CD14-positive monocyte (primary cell): ENCODE data around the gene VAT1L. TPM values are rescaled to one million over a fixed set of nuclear protein-coding genes. Genes with fewer than 3 reads are reported as not detected.
A peak's percentile ranks its signal among the peaks of the same experiment; 100 is the strongest.

Source experiments
- DNase-seq, 3 donors: peaks; one replicate each; pipeline ENCODE4 v3.0.0-alpha.2; 2011 to 2022
- H2AFZ ChIP-seq: 2 replicates; pipeline ENCODE4 v1.6.0; 2012; ENCODE audit warnings: mild to moderate bottlenecking, low read depth, low read length, inconsistent platforms; ENCODE audit not compliant: insufficient read depth, poor library complexity, severe bottlenecking
- H3K27ac ChIP-seq, 2 donors: 1 replicate in 1 of 2; 2 replicates in 1 of 2; pipeline ENCODE4 v1.5.1; 2012 to 2013; ENCODE audit warnings: low read length in 2 of 2, control low read depth in 1 of 2, inconsistent platforms in 1 of 2, low read depth in 1 of 2, mild to moderate bottlenecking in 1 of 2
- H3K27me3 ChIP-seq, 2 donors: one replicate each; pipeline versions ENCODE4 v1.6.0 to v1.6.1; 2011 to 2013; ENCODE audit warnings: low read length in 2 of 2; ENCODE audit not compliant: control insufficient read depth in 2 of 2, insufficient read depth in 2 of 2
- H3K36me3 ChIP-seq, 2 donors: replicated peaks in 1 of 2; 1 replicate in 1 of 2; 2 replicates in 1 of 2; pipeline versions ENCODE4 v1.5.1 to v1.6.1; 2012 to 2013; ENCODE audit warnings: low read length in 2 of 2, control low read depth in 1 of 2, inconsistent platforms in 1 of 2, mild to moderate bottlenecking in 1 of 2; ENCODE audit not compliant: insufficient read depth in 2 of 2, control insufficient read depth in 1 of 2
- H3K4me1 ChIP-seq, 2 donors: 1 replicate in 1 of 2; 2 replicates in 1 of 2; pipeline versions ENCODE4 v1.5.1 to v1.6.1; 2012 to 2013; ENCODE audit warnings: low read length in 2 of 2, control low read depth in 1 of 2, inconsistent platforms in 1 of 2, mild to moderate bottlenecking in 1 of 2, moderate library complexity in 1 of 2; ENCODE audit not compliant: insufficient read depth in 2 of 2, control insufficient read depth in 1 of 2
- H3K4me2 ChIP-seq: replicated peaks from 2 replicates; pipeline ENCODE3; 2012; ENCODE audit warnings: low read length, moderate library complexity, mild to moderate bottlenecking; ENCODE audit not compliant: poor library complexity, severe bottlenecking; ENCODE audit errors: extremely low read depth
- H3K4me3 ChIP-seq, 3 experiments: fragments of 200-600 bp in 1 of 3; sonication (generic) in 1 of 3; replicated peaks in 1 of 3; 1 replicate in 2 of 3; 2 replicates in 1 of 3; pipeline ENCODE4 v1.5.1; 2011 to 2013; ENCODE audit warnings: low read length in 3 of 3, mild to moderate bottlenecking in 3 of 3, control low read depth in 2 of 3, low read depth in 2 of 3, inconsistent platforms in 1 of 3, moderate library complexity in 1 of 3
- H3K79me2 ChIP-seq: 2 replicates; pipeline ENCODE4 v1.6.0; 2012; ENCODE audit warnings: mild to moderate bottlenecking, control low read depth, inconsistent platforms, low read length, moderate library complexity; ENCODE audit not compliant: insufficient read depth
- H3K9ac ChIP-seq: 2 replicates; pipeline ENCODE4 v1.6.0; 2017; ENCODE audit warnings: low read length, mild to moderate bottlenecking; ENCODE audit not compliant: insufficient read depth, poor library complexity, severe bottlenecking
- H3K9me3 ChIP-seq, 2 donors: replicated peaks in 1 of 2; 1 replicate in 1 of 2; 2 replicates in 1 of 2; pipeline versions ENCODE4 v1.5.1 to v1.6.1; 2012 to 2013; ENCODE audit warnings: low read length in 2 of 2, control low read depth in 1 of 2; ENCODE audit not compliant: control insufficient read depth in 1 of 2, insufficient read depth in 1 of 2
- H4K20me1 ChIP-seq: 2 replicates; pipeline ENCODE4 v1.6.0; 2012; ENCODE audit warnings: mild to moderate bottlenecking, low read length, control low read depth, moderate library complexity; ENCODE audit not compliant: insufficient read depth
- H3K27ac Mint-ChIP-seq, 7 donors: one replicate each; pipeline ENCODE4 v1.8.0; 2020; ENCODE audit warnings: mild to moderate bottlenecking in 7 of 7, mixed read lengths in 7 of 7, moderate library complexity in 6 of 7, inconsistent platforms in 2 of 7
- H3K27me3 Mint-ChIP-seq, 3 donors: one replicate each; pipeline ENCODE4 v1.8.0; 2021 to 2022; ENCODE audit warnings: low read depth in 3 of 3, mild to moderate bottlenecking in 3 of 3, mixed read lengths in 3 of 3, moderate library complexity in 3 of 3, inconsistent platforms in 1 of 3
- H3K36me3 Mint-ChIP-seq, 2 donors: one replicate each; pipeline ENCODE4 v1.8.0; 2020; ENCODE audit warnings: mixed read lengths in 2 of 2, inconsistent platforms in 1 of 2, mild to moderate bottlenecking in 1 of 2
- H3K4me1 Mint-ChIP-seq: one replicate; pipeline ENCODE4 v1.8.0; 2020; ENCODE audit warnings: mild to moderate bottlenecking, mixed read lengths
- H3K4me3 Mint-ChIP-seq, 2 donors: one replicate each; pipeline ENCODE4 v1.8.0; 2020; ENCODE audit warnings: mild to moderate bottlenecking in 2 of 2, mixed read lengths in 2 of 2, moderate library complexity in 1 of 2
- H3K9me3 Mint-ChIP-seq, 7 donors: one replicate each; pipeline ENCODE4 v1.8.0; 2020 to 2022; ENCODE audit warnings: mixed read lengths in 7 of 7, mild to moderate bottlenecking in 6 of 7, moderate library complexity in 6 of 7, inconsistent platforms in 2 of 7
- WGBS: methylation state at CpG from one replicate; pipeline ENCODE4 v1.1.5; 2013; ENCODE audit warnings: missing lambda C conversion rate; ENCODE audit not compliant: insufficient coverage; 5-methylcytosine and 5-hydroxymethylcytosine counted together
- intact Hi-C, 2 donors: fragments of 100-400 bp; cut with micrococcal nuclease; formaldehyde crosslinking; loops; one replicate each; pipeline versions ENCODE4 v1.15.0 to v1.15.1; 2023
- polyA plus RNA-seq, 3 donors: library from polyadenylated mRNA; depleted of rRNA in 1 of 3; unstranded in 2 of 3; stranded (reverse) in 1 of 3; fragments of 300-500 nt in 2 of 3; fragments of >200 nt in 1 of 3; fragmentation: Illumina TruSeq in 2 of 3; gene quantifications; 1 replicate in 2 of 3; 2 replicates in 1 of 3; pipeline ENCODE4 v1.2.3, GENCODE V29; 2012 to 2021
- TF ChIP-seq, protein P1 (sequence below): fragments of 200-600 bp; IDR thresholded peaks from one replicate; pipeline ENCODE4 v1.8.0; 2022; ENCODE audit warnings: antibody characterized with exemption, mild to moderate bottlenecking

Gene VAT1L
- polyA plus RNA-seq, 3 donors, result not detected

DNA sequence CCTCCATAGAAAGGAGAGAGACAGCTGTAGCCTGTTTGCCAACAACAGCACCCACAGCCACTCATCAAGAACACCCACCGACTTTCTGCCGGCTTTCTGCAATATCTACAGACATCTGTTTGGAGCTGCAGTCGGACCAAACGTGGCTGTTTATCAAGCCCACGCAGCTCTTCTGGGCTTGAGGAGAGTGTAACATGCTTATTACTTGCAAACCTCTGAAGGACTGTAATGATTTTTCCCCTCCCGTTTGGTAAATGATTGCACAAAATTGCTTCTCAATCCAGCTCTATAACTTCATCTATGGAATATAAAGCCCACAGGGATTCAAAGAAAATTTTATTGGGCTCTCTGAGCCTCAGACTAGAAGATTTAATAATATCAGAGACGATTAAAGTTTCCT lies 100.5 kb downstream of the VAT1L start:
- H3K4me3 Mint-ChIP-seq, result no peak overlapping the region
- 80% methylated on average over 2 of the region's 7 CpGs for WGBS
- H3K4me1 ChIP-seq, result no peaks in the 10 kb centered on the region
- H3K4me2 ChIP-seq, result no peak overlapping the region
- H3K9me3 Mint-ChIP-seq, result peaks cover 0 to 3% (median 0%) of the 10 kb centered on the region in 7 donors
- H3K36me3 Mint-ChIP-seq, result no peaks in the 10 kb centered on the region
- H3K9me3 ChIP-seq, result no peaks in the 10 kb centered on the region
- H3K27me3 Mint-ChIP-seq, result peaks cover 0 to 5% (median 4%) of the 10 kb centered on the region in 3 donors
- H3K9ac ChIP-seq, result no peak overlapping the region
- H3K27me3 ChIP-seq, result no peaks in the 10 kb centered on the region
- intact Hi-C loops, result no loop called here
- TF ChIP-seq, protein P1, sequence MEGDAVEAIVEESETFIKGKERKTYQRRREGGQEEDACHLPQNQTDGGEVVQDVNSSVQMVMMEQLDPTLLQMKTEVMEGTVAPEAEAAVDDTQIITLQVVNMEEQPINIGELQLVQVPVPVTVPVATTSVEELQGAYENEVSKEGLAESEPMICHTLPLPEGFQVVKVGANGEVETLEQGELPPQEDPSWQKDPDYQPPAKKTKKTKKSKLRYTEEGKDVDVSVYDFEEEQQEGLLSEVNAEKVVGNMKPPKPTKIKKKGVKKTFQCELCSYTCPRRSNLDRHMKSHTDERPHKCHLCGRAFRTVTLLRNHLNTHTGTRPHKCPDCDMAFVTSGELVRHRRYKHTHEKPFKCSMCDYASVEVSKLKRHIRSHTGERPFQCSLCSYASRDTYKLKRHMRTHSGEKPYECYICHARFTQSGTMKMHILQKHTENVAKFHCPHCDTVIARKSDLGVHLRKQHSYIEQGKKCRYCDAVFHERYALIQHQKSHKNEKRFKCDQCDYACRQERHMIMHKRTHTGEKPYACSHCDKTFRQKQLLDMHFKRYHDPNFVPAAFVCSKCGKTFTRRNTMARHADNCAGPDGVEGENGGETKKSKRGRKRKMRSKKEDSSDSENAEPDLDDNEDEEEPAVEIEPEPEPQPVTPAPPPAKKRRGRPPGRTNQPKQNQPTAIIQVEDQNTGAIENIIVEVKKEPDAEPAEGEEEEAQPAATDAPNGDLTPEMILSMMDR, result no peak
- no peaks in the 10 kb centered on the region for H4K20me1 ChIP-seq
- no peak overlapping the region for H3K27ac Mint-ChIP-seq
- DNase-seq, result no peak
- no peak overlapping the region for H3K27ac ChIP-seq
- peaks cover 2% of the 10 kb centered on the region for H3K4me1 Mint-ChIP-seq
- no peak overlapping the region for H3K4me3 ChIP-seq
- no peak overlapping the region for H2AFZ ChIP-seq
- no peaks in the 10 kb centered on the region for H3K79me2 ChIP-seq
- H3K36me3 ChIP-seq, result no peaks in the 10 kb centered on the region

DNA sequence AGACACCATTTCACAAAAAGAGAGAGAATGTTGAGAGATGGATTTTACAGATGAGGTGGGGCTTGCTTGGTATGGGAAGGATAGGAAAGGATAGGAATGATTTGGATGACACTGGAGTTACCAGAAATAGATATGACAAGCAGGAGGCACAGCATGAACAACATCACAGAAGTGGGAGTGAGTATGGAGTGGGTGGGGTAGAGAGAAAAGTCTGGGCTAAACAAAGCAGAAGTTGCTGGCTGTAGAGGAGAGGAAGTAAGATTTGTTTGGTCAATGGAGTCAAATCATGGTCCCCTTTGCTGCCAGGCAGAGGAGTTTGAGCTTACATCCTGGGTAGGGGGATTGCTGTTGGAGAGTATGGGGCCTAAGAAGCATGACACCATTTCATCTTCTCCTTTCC lies 101.7 kb downstream of the VAT1L start:
- Mint-ChIP-seq H3K4me3 (no peak overlapping the region), H3K9me3 (peaks cover 0 to 5% (median 0%) of the 10 kb centered on the region in 7 donors), H3K4me1 (peaks cover 2% of the 10 kb centered on the region), H3K27me3 (peaks cover 0 to 4% (median 2%) of the 10 kb centered on the region in 3 donors), H3K36me3 (no peaks in the 10 kb centered on the region), H3K27ac (no peak overlapping the region)
- H3K4me2 ChIP-seq, result no peak overlapping the region
- H4K20me1 ChIP-seq, result no peaks in the 10 kb centered on the region
- peak in 1 of 3 donors; percentile 4 for DNase-seq
- no peak overlapping the region for H3K27ac ChIP-seq
- TF ChIP-seq, protein P1, result no peak
- no peaks in the 10 kb centered on the region for H3K4me1 ChIP-seq
- no peaks in the 10 kb centered on the region for H3K9me3 ChIP-seq
- H3K27me3 ChIP-seq, result no peaks in the 10 kb centered on the region
- no peaks in the 10 kb centered on the region for H3K79me2 ChIP-seq
- H3K9ac ChIP-seq, result no peak overlapping the region
- intact Hi-C loops, result no loop called here
- no peak overlapping the region for H3K4me3 ChIP-seq
- no peak overlapping the region for H2AFZ ChIP-seq
- no peaks in the 10 kb centered on the region for H3K36me3 ChIP-seq
